A673 (cell line): Measurements from ENCODE around the gene UBE2J2. TPM values are rescaled to one million over a fixed set of nuclear protein-coding genes. Genes with fewer than 3 reads are reported as not detected.

ENCODE experiments used
- BruUV-seq: library from RNA; stranded (reverse); fragments of 400-500 nt; replicated peaks from 2 replicates; lab custom pipeline; 2021; lab: Mats Ljungman, UMichigan
- CTCF ChIA-PET: fragments of 300-600 bp; sonication (Branson Sonifier 250); formaldehyde crosslinking; loops from one replicate; lab custom pipeline; 2022; ENCODE audit warnings: antibody characterized with exemption; lab: Charles Lee
- POLR2A ChIA-PET: fragments of 300-600 bp; sonication (Branson Sonifier 250); formaldehyde crosslinking; loops from one replicate; lab custom pipeline; 2022; ENCODE audit warnings: antibody characterized with exemption; ENCODE audit not compliant: low non-redundant PET; lab: Charles Lee
- DNase-seq: peaks from one replicate; pipeline ENCODE4 v3.0.0-alpha.2; 2015; ENCODE audit warnings: low spot score
- H3K27ac ChIP-seq: fragments of 200-600 bp; sonication (generic); 2 replicates; pipeline ENCODE4 v1.5.1; 2016; ENCODE audit warnings: mixed run types, low read depth, mild to moderate bottlenecking, mixed read lengths, antibody characterized with exemption, low read length; ENCODE audit not compliant: poor library complexity, severe bottlenecking
- H3K27me3 ChIP-seq: fragments of 200-600 bp; sonication (generic); replicated peaks from 2 replicates; pipeline ENCODE4 v1.6.1; 2017; ENCODE audit warnings: mixed run types, low read depth, mild to moderate bottlenecking, mixed read lengths, antibody characterized with exemption, low read length; ENCODE audit not compliant: insufficient read depth, poor library complexity
- H3K36me3 ChIP-seq: fragments of 200-600 bp; sonication (generic); 2 replicates; pipeline ENCODE4 v1.6.1; 2016; ENCODE audit warnings: mixed run types, mild to moderate bottlenecking, mixed read lengths, antibody characterized with exemption, low read length; ENCODE audit not compliant: insufficient read depth, poor library complexity, severe bottlenecking
- H3K4me1 ChIP-seq: fragments of 200-600 bp; sonication (generic); 2 replicates; pipeline ENCODE4 v1.6.1; 2017; ENCODE audit warnings: mixed run types, mild to moderate bottlenecking, mixed read lengths, antibody characterized with exemption, low read length; ENCODE audit not compliant: insufficient read depth, poor library complexity, severe bottlenecking
- H3K4me3 ChIP-seq: fragments of 200-600 bp; sonication (generic); 2 replicates; pipeline ENCODE4 v1.5.1; 2016; ENCODE audit warnings: low read depth, mixed run types, mild to moderate bottlenecking, mixed read lengths, low read length; ENCODE audit not compliant: poor library complexity, severe bottlenecking
- H3K9me3 ChIP-seq: fragments of 200-600 bp; sonication (generic); 2 replicates; pipeline ENCODE4 v1.6.1; 2016; ENCODE audit warnings: mixed run types, low read depth, mild to moderate bottlenecking, mixed read lengths, antibody characterized with exemption, low read length; ENCODE audit not compliant: poor library complexity, severe bottlenecking
- EZH2 ChIP-seq: fragments of 200-600 bp; sonication (generic); IDR thresholded peaks from 2 replicates; pipeline ENCODE4 v1.6.1; 2017; ENCODE audit warnings: borderline replicate concordance, low read depth, mild to moderate bottlenecking, mixed read lengths, antibody characterized with exemption, low read length; ENCODE audit not compliant: poor library complexity, severe bottlenecking
- intact Hi-C: fragments of 100-400 bp; cut with micrococcal nuclease; formaldehyde crosslinking; loops from one replicate; pipeline ENCODE4 v1.10.0; 2022; ENCODE audit not compliant: unreplicated experiment
- total RNA-seq: library from RNA; stranded (reverse); gene quantifications from 2 replicates; pipeline ENCODE4 v1.2.3, GENCODE V29; 2021
- TF ChIP-seq, protein P1 (sequence below): fragments of 300-800, 200-600 bp; sonication (generic); conservative IDR thresholded peaks from 2 replicates; pipeline ENCODE4 v1.5.1; 2017; ENCODE audit warnings: low read depth, mild to moderate bottlenecking, antibody characterized with exemption, low read length, moderate library complexity, mixed read lengths

UBE2J2 gene
- total RNA-seq, 1 experiment from 2014 or later, result 92.8 TPM

- no peak overlapping the region for H3K27ac ChIP-seq
- TF ChIP-seq, protein P1, sequence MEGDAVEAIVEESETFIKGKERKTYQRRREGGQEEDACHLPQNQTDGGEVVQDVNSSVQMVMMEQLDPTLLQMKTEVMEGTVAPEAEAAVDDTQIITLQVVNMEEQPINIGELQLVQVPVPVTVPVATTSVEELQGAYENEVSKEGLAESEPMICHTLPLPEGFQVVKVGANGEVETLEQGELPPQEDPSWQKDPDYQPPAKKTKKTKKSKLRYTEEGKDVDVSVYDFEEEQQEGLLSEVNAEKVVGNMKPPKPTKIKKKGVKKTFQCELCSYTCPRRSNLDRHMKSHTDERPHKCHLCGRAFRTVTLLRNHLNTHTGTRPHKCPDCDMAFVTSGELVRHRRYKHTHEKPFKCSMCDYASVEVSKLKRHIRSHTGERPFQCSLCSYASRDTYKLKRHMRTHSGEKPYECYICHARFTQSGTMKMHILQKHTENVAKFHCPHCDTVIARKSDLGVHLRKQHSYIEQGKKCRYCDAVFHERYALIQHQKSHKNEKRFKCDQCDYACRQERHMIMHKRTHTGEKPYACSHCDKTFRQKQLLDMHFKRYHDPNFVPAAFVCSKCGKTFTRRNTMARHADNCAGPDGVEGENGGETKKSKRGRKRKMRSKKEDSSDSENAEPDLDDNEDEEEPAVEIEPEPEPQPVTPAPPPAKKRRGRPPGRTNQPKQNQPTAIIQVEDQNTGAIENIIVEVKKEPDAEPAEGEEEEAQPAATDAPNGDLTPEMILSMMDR, result no peak
- H3K9me3 ChIP-seq, result no peaks in the 10 kb centered on the region
- H3K27me3 ChIP-seq, result no peaks in the 10 kb centered on the region
- peaks cover 6% of the 10 kb centered on the region for H3K4me1 ChIP-seq
- intact Hi-C loops, result no loop called here
- no peaks in the 10 kb centered on the region for H3K36me3 ChIP-seq
- POLR2A ChIA-PET, result no interaction called here
- no peak overlapping the region for H3K4me3 ChIP-seq
- CTCF ChIA-PET, result no interaction called here
- BruUV-seq, result no TSS peak
- no peak for DNase-seq
Measured at GRCh38 chr1:1206966-1207531, 66.6 kb downstream of the UBE2J2 start.

DNA sequence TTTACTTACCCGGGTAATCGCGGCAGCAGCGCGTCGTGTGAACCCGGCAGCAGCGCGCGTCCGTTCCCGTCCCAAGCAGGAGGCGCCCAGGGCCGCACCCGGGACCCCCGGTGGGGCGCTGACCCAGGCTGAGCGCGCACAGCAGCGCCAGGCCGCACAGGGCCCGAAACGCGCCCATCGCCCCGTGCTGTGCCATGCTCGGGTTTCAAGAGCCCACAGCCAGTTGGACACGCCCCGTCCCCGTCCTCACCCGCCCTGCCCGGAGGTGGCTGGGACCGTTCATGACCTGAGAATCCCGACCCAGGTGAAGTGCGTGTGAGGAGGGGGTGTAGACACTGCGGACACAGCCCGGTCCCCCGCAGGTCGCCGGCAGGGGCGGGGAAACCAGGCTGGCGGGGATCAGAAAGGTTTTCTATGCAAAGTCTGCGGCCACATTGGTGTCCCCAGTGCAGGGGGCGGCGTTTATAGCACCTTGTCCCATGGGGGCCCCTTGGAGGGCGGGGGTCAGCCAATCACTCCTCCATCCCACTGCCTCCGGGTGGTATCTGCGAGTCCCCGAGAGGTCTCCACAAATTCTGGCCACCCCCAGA, 67.2 kb downstream of the UBE2J2 start, which contains the start of gene TNFRSF18:
TNFRSF18 (minus strand) TSS at position 217 of the 590 bp plus-strand sequence; CDS start at position 196, 21 bp downstream.
- DNase-seq, result no peak
- Histone ChIP-seq H3K27me3 (no peaks in the 10 kb centered on the region), H3K36me3 (no peaks in the 10 kb centered on the region), H3K9me3 (no peaks in the 10 kb centered on the region), H3K4me1 (peaks cover 6% of the 10 kb centered on the region), H3K27ac (no peak within 1 kb of the TSS), H3K4me3 (no peak within 1 kb of the TSS)
- TF ChIP-seq, protein P1, result no peak
- ChIA-PET CTCF (no interaction called here), POLR2A (no interaction called here)
- no TSS peak for BruUV-seq
- intact Hi-C loops, result no loop called here

- no peaks in the 10 kb centered on the region for H3K27me3 ChIP-seq
- DNase-seq, result no peak
- no peaks in the 10 kb centered on the region for H3K9me3 ChIP-seq
- no peak overlapping the region for H3K27ac ChIP-seq
- POLR2A ChIA-PET, result no interaction called here
- CTCF ChIA-PET, result no interaction called here
- no TSS peak for BruUV-seq
- no peak overlapping the region for H3K4me3 ChIP-seq
- H3K4me1 ChIP-seq, result peaks cover 6% of the 10 kb centered on the region
- H3K36me3 ChIP-seq, result no peaks in the 10 kb centered on the region
- TF ChIP-seq, protein P1, result no peak
- TF ChIP-seq EZH2, result no peak
- intact Hi-C loops, result no loop called here
Measured at GRCh38 chr1:1205769-1206375, 67.8 kb downstream of the UBE2J2 start.
